ENCODE results near the gene CCDC92.
"Not testable (repeated sequence)": the region's sequence is repeated elsewhere in the genome, so short reads cannot be mapped to it uniquely, and the experiment has no call there.

Gene CCDC92

DNA sequence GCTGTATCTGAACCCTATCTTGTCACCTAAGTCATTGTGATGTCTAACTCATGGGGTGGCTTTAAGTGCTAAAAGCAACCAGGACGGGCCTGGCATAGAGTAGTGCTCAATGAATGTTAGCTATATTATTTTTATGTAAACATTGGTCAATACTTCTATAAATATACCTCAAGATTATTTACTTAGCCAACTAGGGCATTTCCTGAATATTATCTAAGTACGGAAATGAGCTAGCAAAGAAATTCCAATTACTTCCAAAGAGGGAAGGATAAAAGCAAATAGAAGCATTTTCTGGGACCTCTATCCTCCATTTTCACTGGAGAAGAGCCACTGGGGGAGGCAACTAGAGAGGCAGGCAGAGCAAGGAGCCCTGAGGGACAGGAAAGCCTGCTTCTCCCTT lies 20.6 kb downstream of the CCDC92 start:
- H3K27ac ChIP-seq = peak overlapping the region; percentile 55
- TF ChIP-seq, protein P1, sequence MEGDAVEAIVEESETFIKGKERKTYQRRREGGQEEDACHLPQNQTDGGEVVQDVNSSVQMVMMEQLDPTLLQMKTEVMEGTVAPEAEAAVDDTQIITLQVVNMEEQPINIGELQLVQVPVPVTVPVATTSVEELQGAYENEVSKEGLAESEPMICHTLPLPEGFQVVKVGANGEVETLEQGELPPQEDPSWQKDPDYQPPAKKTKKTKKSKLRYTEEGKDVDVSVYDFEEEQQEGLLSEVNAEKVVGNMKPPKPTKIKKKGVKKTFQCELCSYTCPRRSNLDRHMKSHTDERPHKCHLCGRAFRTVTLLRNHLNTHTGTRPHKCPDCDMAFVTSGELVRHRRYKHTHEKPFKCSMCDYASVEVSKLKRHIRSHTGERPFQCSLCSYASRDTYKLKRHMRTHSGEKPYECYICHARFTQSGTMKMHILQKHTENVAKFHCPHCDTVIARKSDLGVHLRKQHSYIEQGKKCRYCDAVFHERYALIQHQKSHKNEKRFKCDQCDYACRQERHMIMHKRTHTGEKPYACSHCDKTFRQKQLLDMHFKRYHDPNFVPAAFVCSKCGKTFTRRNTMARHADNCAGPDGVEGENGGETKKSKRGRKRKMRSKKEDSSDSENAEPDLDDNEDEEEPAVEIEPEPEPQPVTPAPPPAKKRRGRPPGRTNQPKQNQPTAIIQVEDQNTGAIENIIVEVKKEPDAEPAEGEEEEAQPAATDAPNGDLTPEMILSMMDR (conservative IDR thresholded peaks at IDR 0.05) = no peak

DNA sequence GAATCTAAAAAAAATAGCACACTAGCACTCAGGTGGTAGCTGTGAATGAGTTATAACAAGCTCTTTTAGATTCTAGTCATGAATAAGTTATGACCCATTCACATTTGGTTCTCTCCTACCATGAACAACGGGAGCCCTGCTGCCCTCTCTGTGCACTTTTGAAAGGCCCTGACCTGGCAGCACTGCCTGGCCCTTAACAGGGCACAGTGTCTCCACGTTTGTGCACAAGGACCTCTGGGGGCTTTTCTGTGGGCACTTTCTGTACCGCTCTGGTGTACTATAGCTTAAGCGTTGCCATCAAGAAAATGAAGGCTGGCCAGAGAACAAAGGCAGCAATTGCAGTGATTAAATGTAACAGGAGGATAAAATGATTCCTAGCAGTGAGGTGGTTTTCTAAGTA lies 21.2 kb downstream of the CCDC92 start:
- TF ChIP-seq, protein P1 (conservative IDR thresholded peaks at IDR 0.05) = no peak
- peak overlapping the region; percentile 55; the same call in 1 of the 2 replicates for H3K27ac ChIP-seq

GRCh38 chr12:123950476-123951349 lies 21.9 kb downstream of the CCDC92 start:
- H3K27ac ChIP-seq = no peak overlapping the region
- TF ChIP-seq, protein P1 (conservative IDR thresholded peaks at IDR 0.05) = no peak

DNA sequence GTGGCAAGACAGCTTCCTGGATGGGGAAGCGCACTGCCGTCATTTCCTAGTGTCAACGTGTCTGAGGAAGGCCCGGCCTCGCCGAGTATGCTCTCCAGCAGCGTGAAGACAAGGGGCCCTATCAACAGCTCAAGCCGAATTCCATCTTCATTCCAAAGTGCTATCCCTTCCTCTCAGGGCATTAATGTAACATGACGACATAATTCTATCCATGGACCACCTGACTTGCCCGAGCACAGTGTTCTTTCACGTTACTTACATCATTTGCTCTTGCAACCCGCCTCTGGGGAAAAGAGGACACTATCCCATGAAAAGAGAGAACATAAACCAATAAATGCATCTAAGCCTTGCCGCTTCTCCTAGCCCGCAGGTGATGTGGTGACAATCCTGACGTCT lies 22.9 kb downstream of the CCDC92 start:
- TF ChIP-seq, protein P1 (conservative IDR thresholded peaks at IDR 0.05) = no peak
- no peak overlapping the region for H3K27ac ChIP-seq

DNA sequence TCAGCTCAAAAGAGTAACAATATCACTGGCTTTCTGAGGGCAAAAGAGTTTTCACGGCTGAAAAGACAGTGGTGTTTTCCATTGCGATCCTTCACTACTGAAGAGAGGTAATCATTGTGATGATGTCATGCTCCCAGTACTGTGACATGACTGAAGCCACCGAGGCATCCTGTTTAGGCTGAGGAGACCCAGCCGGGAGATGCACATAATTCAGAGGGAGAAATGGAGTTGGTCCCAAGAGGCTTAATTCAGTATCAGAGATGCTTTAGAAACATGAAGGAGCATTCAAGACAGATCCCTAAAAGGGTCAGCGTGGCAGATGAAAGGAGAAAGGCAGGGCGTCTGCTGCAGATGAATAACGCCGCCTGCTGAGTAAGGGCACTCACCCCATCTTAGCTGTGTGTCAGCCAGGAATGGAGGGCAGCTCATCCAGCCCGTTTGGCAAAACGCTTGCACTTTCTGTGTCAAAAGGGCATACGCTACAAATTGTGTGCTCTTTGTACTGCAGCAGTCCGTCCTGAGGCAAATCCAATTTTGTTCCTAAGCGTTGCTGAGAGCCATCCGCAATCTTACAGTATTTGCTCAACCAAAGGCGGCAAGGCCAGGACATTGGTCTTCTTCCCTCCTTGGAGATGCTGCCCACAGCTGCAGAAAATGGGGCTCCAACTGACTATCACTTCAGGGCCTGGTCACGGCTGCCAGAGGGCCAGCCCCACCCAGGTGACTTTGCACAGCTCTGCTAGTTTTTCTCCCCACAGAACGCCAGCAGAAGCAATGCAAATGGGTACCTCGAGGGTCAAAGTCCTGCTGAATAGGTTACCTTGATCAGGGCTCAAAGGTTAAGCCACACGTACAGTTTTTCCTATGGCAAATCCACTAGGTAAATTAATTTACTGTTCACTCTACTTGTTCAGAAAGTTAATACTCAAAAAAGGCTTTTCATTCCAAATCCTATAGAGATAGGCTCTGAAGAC lies 23.5 kb downstream of the CCDC92 start:
- TF ChIP-seq, protein P1 (conservative IDR thresholded peaks at IDR 0.05) = no peak
- H3K27ac ChIP-seq = no peak overlapping the region

DNA sequence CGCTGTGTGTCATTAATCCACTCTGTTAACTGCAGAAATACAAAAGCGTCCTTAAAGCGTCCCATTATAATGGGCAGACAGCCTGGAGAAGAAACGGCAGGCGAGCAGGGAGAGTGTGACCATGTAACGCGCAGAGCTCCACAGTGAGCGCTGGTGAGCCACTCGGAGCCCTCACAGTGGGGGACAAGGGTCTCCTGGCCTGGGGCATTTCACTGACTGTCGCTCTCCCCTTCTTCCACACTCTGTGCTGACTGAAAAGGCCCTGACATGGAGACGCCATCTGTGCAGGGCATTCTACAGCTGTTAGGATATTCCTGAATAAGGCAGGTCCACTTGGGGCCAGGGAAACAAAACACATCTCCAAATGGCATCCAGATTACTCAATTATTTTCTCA lies 24.2 kb downstream of the CCDC92 start:
- H3K27ac ChIP-seq = no peak overlapping the region
- TF ChIP-seq, protein P1 (conservative IDR thresholded peaks at IDR 0.05) = no peak

DNA sequence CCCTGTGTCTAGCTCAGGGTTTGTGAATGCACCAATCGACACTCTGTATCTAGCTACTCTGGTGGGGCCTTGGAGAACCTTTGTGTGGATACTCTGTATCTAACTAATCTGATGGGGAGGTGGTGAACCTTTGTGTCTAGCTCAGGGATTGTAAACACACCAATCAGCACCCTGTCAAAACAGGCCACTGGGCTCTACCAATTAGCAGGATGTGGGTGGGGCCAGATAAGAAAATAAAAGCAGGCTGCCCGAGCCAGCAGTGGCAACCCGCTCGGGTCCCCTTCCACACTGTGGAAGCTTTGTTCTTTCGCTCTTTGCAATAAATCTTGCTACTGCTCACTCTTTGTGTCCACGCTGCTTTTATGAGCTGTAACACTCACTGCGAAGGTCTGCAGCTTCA lies 25.1 kb downstream of the CCDC92 start:
- not testable (repeated sequence) for H3K27ac ChIP-seq

DNA sequence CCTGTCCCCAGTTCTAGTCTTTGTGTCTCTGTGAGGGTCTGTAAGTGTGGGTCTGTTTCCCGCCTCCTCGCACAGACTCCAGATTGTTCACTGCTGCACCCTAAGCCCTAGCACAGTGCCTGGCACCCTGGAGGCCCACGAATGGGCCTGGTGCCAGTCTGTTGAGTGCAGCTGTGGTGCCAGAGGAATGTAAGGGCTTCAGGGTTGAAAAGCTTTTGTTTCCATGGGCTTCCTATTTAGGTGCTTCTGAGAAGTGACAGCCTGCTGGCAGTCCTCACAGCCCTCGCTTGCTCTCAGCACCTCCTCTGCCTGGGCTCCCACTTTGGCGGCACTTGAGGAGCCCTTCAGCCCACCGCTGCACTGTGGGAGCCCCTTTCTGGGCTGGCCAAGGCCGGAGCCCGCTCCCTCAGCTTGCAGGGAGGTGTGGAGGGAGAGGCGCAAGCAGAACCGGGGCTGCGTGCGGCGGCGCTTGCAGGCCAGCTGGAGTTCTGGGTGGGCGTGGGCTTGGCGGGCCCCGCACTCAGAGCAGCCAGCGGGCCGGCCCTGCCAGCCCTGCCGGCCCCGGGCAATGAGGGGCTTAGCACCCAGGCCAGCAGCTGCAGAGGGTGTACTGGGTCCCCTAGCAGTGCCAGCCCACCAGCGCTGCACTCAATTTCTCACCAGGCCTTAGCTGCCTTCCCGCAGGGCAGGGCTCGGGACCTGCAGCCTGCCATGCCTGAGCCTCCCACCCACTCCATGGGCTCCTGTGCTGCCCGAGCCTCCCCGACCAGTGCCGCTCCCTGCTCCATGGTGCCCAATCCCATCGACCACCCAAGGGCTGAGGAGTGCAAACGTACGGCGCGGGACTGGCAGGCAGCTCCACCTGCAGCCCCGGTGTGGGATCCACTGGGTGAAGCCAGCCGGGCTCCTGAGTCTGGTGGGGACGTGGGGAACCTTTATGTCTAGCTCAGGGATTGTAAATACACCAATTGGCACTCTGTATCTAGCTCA lies 25.8 kb downstream of the CCDC92 start:
- H3K27ac ChIP-seq = not testable (repeated sequence)
